GM19395 (cell line): Measurements from ENCODE around the gene SPATS2L.

Experiments
- ATAC-seq: cut with Tn5 transposase; IDR thresholded peaks from one replicate; pipeline ENCODE4 v1.9.1; 2021; ENCODE audit warnings: mild to moderate bottlenecking, moderate library complexity; ENCODE audit not compliant: unreplicated experiment

Gene SPATS2L

DNA sequence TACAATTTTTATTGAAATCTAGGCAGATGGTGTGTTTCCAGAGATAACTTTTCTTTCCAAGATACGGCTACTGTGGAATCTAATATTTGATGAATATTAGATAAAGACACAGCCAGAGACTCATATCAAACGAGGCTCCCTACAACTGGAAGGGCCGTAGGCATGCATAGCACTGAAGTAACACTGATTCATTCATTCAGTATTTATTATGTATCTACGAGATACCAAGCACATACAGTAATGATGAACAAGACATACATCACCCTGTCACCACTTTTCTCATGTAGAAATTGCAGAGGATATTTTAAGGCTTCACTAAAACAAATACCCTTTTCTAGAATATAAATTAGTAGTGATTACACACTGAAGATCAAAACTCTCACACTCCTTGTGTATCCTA lies 128.9 kb downstream of the SPATS2L start:
- no peak for ATAC-seq

DNA sequence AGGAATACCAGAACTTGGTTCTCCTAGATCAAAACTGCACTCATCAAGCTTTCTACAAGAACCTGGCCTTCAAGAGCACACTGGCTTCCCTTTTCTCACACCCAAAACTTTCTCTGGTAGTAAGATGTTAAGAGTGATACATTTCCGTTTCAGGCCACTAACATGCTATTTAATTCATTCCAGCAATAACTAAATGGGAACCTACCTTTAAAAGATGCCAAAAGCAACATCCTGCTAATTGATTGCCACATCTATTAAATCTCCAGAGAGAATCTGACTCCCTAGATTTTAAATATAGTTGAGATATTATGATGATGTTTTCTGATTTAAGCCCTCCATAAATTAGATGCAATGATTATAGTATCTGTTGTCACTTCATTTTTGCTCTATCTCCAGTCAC lies 131.8 kb downstream of the SPATS2L start:
- no peak for ATAC-seq

DNA sequence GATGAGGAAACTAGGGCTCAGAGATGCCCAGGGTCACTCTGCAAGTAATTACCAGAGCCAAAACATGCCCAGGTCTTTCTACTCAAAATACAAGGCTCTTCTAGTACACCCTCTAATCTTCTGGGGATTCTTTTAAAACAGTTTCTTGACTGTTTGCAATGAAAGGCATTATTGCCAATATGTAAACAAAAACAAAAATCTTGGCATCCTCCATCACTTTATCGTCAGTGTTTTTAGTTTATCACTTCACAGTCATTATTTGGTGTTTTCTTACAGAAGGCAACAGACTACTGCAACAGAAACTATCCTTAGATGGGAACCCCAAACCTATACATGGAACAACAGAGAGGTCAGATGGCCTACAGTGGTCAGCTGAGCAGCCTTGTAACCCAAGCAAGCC lies 132.4 kb downstream of the SPATS2L start:
- no peak for ATAC-seq

DNA sequence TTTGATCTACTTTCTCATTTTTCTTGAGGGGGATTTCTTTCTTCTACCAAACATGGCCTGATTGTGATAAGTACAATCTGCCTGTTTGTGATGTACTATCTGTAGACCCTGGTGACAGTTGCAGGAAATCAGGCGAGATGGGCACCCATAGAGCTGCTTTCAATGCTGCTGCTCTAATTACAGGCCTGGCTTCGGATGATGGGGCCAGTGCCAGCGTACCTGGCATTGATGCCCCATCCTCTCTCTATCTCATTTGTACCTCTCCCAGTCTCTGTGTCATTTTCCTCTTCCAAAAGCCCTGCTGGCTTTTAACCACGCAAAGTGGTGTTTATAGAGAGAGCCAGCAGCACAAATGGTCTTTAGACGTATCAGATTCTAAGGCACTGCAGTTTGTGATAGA lies 133.5 kb downstream of the SPATS2L start:
- no peak for ATAC-seq

DNA sequence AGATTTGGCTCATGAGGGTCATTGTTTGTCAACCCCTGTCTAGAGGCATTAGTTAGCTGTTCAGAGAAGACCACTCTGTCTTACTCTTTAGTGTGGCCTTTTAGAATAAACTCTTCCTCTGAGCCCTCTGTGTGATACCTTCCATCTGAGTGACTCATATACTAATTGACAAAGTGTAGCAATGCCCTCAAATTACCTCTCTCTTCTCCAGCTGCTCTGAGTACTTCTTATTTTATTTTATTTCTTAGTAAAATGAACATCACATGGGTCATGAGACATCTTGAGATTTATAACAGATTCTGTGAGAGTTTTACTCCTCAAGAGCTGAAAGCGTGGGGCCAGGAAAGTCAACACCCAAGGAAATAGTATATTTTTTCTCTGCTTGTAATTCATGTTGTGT lies 136.0 kb downstream of the SPATS2L start:
- ATAC-seq: no peak

DNA sequence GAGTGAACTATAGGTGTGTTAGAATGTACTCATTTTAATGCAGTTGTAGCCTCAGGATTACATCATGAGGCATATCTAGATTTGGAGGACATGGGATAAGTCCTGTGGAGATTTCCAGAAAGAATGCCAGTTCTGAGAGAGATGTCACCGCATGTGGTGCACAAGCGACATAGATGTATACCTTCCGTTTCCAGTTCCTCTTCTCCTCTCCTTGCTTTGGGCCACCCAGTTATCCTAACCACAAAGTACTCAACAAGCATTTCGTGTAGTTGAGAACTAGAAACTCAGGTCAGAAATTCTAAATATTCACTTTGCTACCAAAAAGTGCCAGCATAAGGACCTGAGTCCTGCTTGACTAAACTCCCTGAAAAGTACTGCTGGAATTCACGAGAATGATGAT lies 136.9 kb downstream of the SPATS2L start:
- ATAC-seq: no peak

DNA sequence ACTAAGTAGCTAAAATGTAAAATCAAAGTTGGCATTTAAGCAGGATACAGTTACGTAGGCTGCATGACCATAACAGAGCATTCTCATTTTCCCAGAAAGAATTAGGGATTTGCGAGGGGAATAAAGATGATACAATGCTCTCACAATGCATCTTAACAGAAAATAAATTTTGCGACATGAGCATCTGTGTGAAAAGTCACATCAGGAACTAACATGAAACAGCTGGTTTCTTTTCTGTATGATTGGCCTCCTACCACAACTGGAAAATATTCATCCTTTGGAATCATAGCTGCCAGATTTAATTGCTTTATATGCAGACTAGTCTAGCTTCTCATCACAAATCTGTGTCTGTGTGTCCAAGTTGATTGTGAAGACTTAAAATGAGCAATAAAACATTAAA lies 137.4 kb downstream of the SPATS2L start:
- ATAC-seq: no peak

DNA sequence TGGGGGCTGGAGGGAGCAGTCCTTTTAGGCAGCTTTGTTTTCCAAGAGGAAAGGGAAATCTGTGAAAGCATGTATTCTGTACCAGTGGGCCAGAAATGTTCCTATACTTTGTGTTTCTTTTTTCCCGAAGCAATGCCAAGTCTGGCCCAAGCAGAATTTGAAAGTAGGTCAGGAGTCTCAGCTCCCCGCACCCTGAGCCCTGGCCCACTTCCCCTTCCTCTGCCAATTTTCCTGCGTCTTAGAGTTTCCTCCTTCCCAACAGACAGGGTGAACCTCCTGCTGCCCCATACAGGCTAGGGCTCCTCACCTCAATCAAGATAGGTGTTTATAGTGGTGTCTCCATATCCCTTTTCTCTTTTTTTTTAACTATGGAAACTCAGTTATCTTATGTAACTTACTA lies 138.0 kb downstream of the SPATS2L start:
- no peak for ATAC-seq

DNA sequence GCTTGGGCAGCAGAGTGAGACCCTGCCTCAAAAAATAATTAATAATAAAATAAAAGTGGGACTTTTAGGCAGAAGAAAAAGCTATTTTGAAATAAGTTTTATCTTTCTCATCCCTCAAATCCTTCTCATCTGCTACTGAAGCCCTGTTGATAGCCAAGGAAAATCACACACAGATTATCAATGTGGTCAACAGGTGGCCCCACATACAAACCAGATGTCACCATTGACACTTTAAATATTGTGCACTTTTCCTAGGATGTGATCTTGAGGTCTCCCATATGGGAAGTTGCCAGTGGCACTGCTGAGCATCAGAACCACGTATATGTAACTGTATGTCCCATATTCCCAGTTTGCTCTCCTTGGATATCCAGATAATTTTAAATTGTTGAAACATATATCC lies 138.8 kb downstream of the SPATS2L start:
- no peak for ATAC-seq

DNA sequence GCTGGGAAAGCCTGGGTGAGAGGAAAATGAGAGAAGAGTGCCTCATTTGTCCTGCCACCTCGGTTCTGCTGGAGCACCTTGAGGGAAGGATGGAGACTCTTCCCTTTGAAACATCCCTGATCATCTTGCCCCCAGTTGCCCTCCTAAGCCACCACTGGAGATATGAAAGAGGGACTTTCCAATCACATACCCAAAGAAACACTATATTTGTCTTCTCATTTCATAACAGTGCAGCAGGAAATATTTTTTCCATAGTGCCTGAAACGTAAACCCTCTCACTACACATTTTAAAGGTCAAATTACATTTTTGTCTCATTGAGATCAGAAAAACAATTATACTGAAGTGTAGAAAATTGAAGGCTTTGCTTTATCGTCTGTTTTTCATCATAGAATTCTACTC lies 140.1 kb downstream of the SPATS2L start:
- no peak for ATAC-seq

DNA sequence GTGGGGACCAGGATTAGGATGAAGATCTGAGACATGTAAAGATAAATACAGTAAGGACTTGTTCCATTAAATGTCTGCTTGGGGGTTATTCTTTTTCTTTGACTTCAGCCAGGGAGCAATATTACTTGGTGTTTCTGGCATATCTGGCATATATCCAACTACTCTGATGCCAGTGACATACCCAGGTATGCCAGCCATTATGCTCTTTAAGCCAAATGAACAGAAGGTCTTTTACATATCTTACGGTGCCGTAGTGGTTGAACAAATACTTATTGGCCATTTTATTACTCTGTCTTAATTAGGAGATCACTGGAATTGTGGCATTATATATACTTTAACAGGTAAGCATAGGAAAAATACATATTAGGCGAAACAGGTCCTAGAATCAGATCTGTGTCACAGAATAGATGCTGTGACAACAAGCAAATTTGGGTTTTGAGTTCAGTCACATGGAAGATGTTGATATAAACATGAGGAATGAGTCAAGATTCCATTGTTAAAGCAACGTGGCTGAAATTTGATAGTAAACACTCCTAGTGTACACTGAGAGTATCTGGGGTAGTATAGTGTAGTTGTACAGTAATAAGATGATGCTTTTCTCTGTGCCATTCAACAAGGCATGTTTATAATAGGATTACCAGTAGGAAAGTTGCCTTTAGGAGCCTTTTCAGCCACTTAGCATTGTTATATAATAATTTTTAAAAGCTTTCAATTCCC lies 140.8 kb downstream of the SPATS2L start:
- no peak for ATAC-seq

DNA sequence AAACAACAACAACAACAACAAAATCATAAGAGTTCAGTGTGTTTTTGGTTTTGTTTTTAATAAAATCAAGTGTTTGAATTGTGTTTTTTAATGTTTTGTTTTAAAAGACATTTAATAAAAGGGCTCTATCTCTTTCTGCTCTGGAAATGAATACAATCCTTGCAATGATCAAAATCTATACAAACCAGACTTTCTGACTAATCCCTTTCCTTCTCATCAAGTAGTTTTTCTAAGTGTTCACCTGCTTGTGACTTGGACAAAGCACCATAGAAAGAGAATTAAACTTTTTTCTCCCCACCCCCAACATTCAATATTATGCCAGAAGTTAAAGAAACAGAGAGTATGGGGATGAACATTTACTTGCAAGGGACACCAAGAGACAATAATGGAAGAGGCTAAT lies 142.0 kb downstream of the SPATS2L start:
- ATAC-seq: no peak

DNA sequence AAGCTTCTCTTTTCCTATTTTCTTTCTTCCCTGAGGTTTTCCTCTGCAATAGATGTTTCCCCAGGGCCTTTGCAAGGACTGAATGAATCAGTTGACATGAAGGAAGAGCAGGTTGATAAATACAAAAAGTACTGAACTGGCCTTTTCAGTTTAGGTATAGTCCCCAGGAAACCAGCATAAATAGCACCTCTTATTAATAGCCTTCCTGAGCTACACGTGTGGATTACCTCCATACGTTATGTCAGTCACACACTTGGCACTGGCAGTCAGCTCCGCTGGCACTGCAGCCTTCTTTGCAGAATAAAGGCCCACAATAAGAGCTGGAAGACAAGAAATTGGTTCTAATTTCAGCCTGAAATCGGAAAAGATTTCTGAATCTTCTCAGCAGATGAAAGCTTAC lies 142.7 kb downstream of the SPATS2L start:
- ATAC-seq: no peak

DNA sequence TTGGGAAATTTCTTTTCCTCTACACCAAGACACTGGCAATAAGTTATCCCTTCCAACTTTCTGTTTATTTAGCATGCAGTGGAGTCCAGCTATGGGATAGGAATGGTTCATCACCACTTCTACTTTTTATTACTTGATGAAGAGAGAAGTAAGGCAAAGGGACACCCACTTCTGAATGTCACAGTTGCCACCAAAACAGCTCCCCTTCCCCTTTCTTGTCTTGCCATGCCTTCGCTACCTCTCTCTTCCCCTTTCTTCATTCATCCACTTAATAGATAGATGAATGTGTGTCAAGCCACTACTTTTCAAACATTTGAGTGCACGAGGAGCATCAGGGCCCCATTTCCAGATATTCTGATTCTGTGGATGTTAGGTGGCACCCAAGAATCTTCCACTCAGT lies 143.8 kb downstream of the SPATS2L start:
- no peak for ATAC-seq

DNA sequence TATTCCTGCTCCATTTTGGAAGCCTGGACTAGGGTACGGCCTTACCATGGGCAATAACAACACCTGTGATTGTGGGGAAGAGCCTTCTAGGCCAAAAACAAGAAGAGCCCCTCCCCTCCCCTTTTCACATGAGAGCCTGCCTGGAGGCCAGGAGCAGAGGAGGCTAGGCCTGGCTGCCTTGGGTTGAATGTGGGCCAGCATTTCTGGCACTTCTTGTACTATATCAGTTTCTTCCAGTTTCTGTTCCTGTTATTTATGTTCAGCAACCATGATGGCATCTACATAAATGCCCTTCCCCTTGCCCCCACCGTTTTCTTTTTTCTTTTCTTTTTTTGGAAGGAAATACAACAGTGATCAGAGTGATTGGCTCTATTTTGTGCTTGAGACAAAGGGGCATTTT lies 145.0 kb downstream of the SPATS2L start:
- ATAC-seq: no peak

DNA sequence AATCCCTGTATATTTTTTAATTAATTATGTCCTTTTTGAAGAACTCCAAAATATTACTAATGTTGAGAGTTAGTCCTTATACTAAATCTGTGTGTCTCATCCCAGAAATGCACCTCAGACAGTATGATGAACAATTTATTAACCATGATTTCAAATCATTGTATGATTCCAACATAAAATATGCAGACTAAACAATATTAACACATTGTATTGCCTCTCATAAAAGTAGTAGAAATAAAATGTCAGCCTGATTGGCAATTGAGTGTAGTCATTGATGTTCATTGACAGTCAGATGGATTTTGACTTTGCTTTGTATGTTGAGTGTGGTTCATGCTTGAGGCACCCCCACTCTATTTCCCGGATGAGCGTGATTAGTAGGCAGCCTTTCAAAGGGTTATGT lies 145.9 kb downstream of the SPATS2L start:
- ATAC-seq: no peak

DNA sequence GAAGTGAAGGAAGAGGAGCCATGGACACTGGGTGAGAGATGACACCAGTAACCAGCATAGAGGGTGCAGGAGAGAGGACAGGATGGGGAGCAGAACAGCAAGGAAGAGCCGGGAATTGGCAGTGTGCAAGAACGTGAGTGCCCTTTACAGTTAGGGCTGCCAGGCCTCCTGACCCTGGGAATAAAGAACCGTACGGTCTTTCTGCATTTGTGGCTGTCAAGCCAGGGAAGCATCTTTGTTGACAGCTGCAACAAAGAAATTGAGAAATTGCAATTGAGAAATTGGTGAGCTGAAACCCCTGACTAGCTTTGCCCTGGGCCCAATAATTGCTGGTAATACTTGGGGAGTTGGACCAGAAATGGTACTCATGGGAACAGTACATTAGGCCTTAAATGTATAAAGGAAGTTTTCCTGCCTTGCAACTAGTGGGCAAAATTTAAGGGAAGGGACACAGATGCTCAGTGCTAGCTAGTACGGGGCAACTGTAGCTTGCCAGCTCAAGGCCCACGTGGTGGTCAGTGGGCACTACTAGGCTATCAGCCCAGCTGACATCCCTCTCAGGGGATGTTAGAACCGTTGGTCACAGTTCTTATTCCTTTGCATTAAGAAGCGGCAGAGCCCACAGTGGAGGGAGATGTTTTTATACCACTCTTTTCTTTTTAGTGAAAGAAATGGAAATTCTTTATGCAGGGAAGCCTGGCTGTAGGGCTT lies 146.8 kb downstream of the SPATS2L start:
- ATAC-seq: no peak

DNA sequence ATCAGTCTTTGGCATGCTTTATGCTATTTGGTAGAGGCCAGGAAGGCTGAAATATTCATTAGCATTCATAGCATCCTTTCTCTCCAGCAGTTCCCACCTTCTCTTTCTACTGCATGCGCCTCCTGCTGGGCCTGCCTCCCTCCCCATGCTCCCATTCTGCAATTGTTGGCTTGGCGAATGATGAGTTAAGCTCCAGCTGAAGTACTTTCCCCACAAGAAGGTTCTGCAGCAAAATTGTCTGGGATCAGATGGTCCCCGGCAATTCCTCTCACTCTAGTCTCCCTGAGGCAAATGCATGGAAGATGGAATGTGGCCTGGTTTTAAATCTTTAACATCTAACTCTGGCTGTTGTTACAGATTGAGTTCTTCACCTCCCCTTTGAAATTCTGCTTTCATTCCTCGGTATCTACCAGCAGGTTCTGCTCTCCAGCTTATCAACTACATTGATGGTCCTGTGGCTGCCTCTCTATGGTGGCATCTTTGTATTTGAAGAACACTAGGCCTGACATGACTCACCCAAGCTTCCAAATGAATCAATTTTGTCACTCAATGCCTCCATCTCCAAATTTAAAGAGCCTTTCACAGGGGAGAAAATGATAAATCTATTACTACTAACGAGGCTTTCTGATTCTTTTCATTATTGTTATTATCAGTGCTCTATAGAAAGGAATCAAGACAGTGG lies 147.5 kb downstream of the SPATS2L start:
- no peak for ATAC-seq

DNA sequence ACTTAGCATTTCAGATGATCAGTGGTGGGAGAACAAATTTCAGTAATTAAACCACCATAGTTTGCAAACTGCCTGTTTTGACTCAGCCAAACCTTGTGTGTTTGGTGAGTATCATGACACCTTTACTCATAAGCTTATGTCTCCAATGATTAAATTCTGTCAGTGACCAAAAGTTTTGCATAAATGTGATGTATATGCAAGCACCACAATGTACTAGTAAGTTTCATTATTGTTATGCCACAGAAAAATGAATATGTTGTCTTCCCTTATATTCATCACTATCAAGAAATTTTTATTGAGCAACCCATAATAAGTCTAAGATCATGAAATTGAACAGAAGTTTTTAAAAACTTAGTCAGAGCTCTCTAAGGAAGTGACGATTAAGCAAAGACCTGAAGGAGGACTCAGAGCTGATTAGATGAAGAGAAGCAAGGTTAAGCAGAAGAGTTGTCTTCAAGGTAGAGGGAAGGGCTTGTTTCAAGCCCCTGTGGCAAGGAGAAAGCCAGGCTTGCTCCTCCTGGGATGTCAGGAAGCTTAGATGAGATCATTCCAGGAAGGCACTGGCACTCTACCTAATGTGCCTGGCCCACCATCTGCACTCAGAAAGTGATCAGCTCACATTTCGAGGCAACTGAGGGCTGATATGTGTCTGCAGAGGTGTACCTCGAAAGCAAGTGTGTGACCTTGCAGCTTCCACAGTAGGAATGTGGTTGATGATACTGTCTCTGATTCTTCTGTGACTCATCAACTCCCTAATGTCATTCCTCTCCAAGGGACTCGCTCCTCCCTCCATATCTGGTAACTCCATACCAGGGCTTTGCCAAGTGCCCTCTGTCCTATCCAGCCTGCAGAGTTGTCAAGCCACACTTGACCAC lies 148.7 kb downstream of the SPATS2L start:
- ATAC-seq: peak; percentile 88

DNA sequence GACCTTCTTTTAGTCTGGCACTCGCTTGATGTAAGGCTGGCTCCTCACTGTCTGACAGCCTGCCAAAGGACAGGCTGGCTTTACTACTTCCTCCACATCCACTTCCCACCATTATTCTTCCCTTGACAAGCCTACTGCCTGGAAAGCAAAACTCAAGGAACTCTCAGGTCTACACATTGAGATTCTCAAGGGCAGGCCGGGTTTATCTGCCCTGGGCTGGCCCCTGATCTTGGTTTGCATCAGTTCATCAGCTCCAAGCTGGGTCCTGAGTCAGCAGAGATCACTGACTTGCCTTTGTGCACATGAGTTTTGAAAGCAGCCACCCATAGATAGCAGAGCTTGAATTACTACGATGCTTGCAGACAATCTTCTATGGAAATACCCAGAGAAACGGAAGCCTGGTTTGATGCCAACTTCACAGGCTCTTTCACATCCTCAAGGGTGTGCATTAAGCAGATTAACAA lies 149.5 kb downstream of the SPATS2L start:
- peak; percentile 43 for ATAC-seq

DNA sequence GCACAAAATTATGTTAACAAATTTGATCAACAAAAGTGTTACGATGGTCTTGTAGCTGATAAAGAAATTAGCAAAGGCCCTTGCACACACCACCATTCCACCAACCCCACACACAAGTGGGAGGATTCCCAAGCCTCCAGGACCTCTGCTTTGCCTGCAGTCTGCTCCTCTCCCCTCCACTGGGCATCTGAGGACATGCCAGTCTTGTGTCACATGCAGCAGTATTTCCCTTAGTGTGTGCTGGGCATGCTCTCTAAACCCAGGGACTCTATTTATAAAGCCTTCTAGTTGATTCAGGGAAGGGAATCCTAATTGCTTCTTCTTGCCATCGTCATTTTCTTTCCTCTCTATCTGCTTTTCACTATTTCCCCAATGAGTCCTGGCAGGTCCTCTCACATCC lies 150.1 kb downstream of the SPATS2L start:
- ATAC-seq: no peak
